Thymus (tissue), 2 donors: ENCODE results near the gene TRMU. TPM values are rescaled to one million over a fixed set of nuclear protein-coding genes. Genes with fewer than 3 reads are reported as not detected.

Experiments used
- polyA plus RNA-seq: library from polyadenylated mRNA; stranded (reverse); fragments of 200-250 nt; gene quantifications from one replicate; pipeline ENCODE4 v1.2.3, GENCODE V29; 2013
- total RNA-seq: library from RNA; stranded (reverse); fragments of 120-200 nt; gene quantifications from one replicate; pipeline ENCODE4 v1.2.4, GENCODE V29; 2013
- donor health status: healthy.

TRMU gene
- total and polyA plus RNA-seq, 2 donors: 27.4 to 28.7 TPM

Other genes starting within 250 kb of the TRMU start
- 3.6 TPM for gene PPARA, start 185.2 kb upstream of the TRMU start, total RNA-seq
- gene PPARA, start 185.2 kb upstream of the TRMU start, polyA plus RNA-seq: 4.5 TPM
- gene CDPF1, start 85.4 kb upstream of the TRMU start, total RNA-seq: 15.5 TPM
- gene CDPF1, start 85.4 kb upstream of the TRMU start, polyA plus RNA-seq: 16.1 TPM
- not detected for gene PKDREJ, start 72.4 kb upstream of the TRMU start, total RNA-seq
- gene PKDREJ, start 72.4 kb upstream of the TRMU start, polyA plus RNA-seq: 0.02 TPM
- 4.6 TPM for gene TTC38, start 67.7 kb upstream of the TRMU start, total RNA-seq
- 10.3 TPM for gene TTC38, start 67.7 kb upstream of the TRMU start, polyA plus RNA-seq
- gene GTSE1, start 38.8 kb upstream of the TRMU start, total RNA-seq: 14.1 TPM
- gene GTSE1, start 38.8 kb upstream of the TRMU start, polyA plus RNA-seq: 4.4 TPM
- gene CELSR1, start 201.9 kb downstream of the TRMU start, total RNA-seq: 3.7 TPM
- 9.4 TPM for gene CELSR1, start 201.9 kb downstream of the TRMU start, polyA plus RNA-seq